Myocyte (in vitro differentiated cells): Measurements from ENCODE around the gene SNRNP48. TPM values are rescaled to one million over a fixed set of nuclear protein-coding genes. Genes with fewer than 3 reads are reported as not detected.

ENCODE experiments used
- DNase-seq: peaks from one replicate; pipeline ENCODE4 v3.0.0-alpha.2; 2012; ENCODE audit warnings: low read depth
- total RNA-seq: library from RNA; depleted of rRNA; stranded (reverse); fragments of >200 nt; gene quantifications from 2 replicates; pipeline ENCODE4 v1.2.3, GENCODE V29; 2014

Gene SNRNP48
- total RNA-seq, 1 donor from 2014 or later = 25.4 TPM

GRCh38 chr6:7593229-7593628, 3.2 kb downstream of the SNRNP48 start:
- no peak for DNase-seq

- peak; percentile 46 for DNase-seq
Measured at GRCh38 chr6:7594579-7595125, 4.7 kb downstream of the SNRNP48 start.

GRCh38 chr6:7604003-7604402, 14.0 kb downstream of the SNRNP48 start:
- DNase-seq = no peak

- DNase-seq = no peak
Measured at GRCh38 chr6:7604506-7604905, 14.5 kb downstream of the SNRNP48 start.

- peak; percentile 70 for DNase-seq
Measured at GRCh38 chr6:7615611-7616383, 25.8 kb downstream of the SNRNP48 start.

GRCh38 chr6:7617801-7618764, 28.1 kb downstream of the SNRNP48 start:
- peak; percentile 92 for DNase-seq

GRCh38 chr6:7621761-7622160, 31.8 kb downstream of the SNRNP48 start:
- DNase-seq = no peak

GRCh38 chr6:7624796-7625710, 35.1 kb downstream of the SNRNP48 start:
- no peak for DNase-seq

GRCh38 chr6:7628479-7628878, 38.5 kb downstream of the SNRNP48 start:
- no peak for DNase-seq

- no peak for DNase-seq
Measured at GRCh38 chr6:7628909-7629308, 38.9 kb downstream of the SNRNP48 start.

- peak; percentile 48 for DNase-seq
Measured at GRCh38 chr6:7629321-7629720, 39.3 kb downstream of the SNRNP48 start.

- DNase-seq = no peak
Measured at GRCh38 chr6:7630792-7631191, 40.8 kb downstream of the SNRNP48 start.

- DNase-seq = no peak
Measured at GRCh38 chr6:7631466-7631865, 41.5 kb downstream of the SNRNP48 start.

- no peak for DNase-seq
Measured at GRCh38 chr6:7632501-7633290, 42.7 kb downstream of the SNRNP48 start.

GRCh38 chr6:7633361-7633760, 43.4 kb downstream of the SNRNP48 start:
- DNase-seq = no peak

- no peak for DNase-seq
Measured at GRCh38 chr6:7636151-7636550, 46.2 kb downstream of the SNRNP48 start.

GRCh38 chr6:7637533-7637932, 47.5 kb downstream of the SNRNP48 start:
- DNase-seq = no peak

GRCh38 chr6:7639427-7639826, 49.4 kb downstream of the SNRNP48 start:
- DNase-seq = no peak

- no peak for DNase-seq
Measured at GRCh38 chr6:7640016-7640415, 50.0 kb downstream of the SNRNP48 start.
